H1 (cell line): ENCODE results near the gene SLC25A21.

Experiments
- CBX8 ChIP-seq: fragments of 300-800, 300-1000 bp; sonication (generic); IDR thresholded peaks from 2 replicates; pipeline ENCODE4 v1.7.1; 2016; ENCODE audit warnings: low read depth, low read length, borderline replicate concordance
- CEBPB ChIP-seq: IDR thresholded peaks from 2 replicates; pipeline ENCODE4 v1.6.1; 2012; ENCODE audit warnings: low read depth, low read length
- JUN ChIP-seq: IDR thresholded peaks from 2 replicates; pipeline ENCODE4 v1.6.1; 2011; ENCODE audit warnings: low read depth, mild to moderate bottlenecking, improper control_type of control experiment, low read length
- POLR2A ChIP-seq, 2 experiments: IDR thresholded peaks; 1 replicate in 1 of 2; 2 replicates in 1 of 2; pipeline ENCODE4 v1.6.1; 2011; ENCODE audit warnings: low read depth in 2 of 2, low read length in 2 of 2, mild to moderate bottlenecking in 2 of 2; ENCODE audit errors: control extremely low read depth in 1 of 2
- SIX5 ChIP-seq: IDR thresholded peaks from 2 replicates; pipeline ENCODE4 v1.6.1; 2011; ENCODE audit warnings: mild to moderate bottlenecking, low read depth, low read length
- TAF7 ChIP-seq: optimal IDR thresholded peaks from 2 replicates; pipeline ENCODE3; 2011; ENCODE audit warnings: low read depth, mild to moderate bottlenecking, inconsistent platforms, low read length, moderate library complexity, borderline replicate concordance
- ZNF274 ChIP-seq: IDR thresholded peaks from 2 replicates; pipeline ENCODE4 v1.7.0; 2012; ENCODE audit warnings: low read length, borderline replicate concordance; ENCODE audit errors: extremely low read depth
- TF ChIP-seq, protein P1 (sequence below), 3 experiments: IDR thresholded peaks; 1 replicate in 2 of 3; 2 replicates in 1 of 3; pipeline versions ENCODE4 v1.5.1 to v1.6.1; 2011; ENCODE audit warnings: low read length in 3 of 3, mild to moderate bottlenecking in 3 of 3, inconsistent platforms in 2 of 3, low read depth in 1 of 3, moderate library complexity in 1 of 3; ENCODE audit not compliant: insufficient read depth in 1 of 3; ENCODE audit errors: control extremely low read depth in 1 of 3
- TF ChIP-seq, protein P2 (sequence below): IDR thresholded peaks from 2 replicates; pipeline ENCODE4 v1.6.1; 2012; ENCODE audit warnings: inconsistent platforms

- no peak for TF ChIP-seq POLR2A (IDR thresholded peaks at IDR 0.05; ENCODE audit: control extremely low read depth in 1 of 2, low read depth in 2 of 2, low read length in 2 of 2)
- no peak for TF ChIP-seq ZNF274
- no peak for TF ChIP-seq CEBPB
- no peak for TF ChIP-seq SIX5
- TF ChIP-seq, protein P1, sequence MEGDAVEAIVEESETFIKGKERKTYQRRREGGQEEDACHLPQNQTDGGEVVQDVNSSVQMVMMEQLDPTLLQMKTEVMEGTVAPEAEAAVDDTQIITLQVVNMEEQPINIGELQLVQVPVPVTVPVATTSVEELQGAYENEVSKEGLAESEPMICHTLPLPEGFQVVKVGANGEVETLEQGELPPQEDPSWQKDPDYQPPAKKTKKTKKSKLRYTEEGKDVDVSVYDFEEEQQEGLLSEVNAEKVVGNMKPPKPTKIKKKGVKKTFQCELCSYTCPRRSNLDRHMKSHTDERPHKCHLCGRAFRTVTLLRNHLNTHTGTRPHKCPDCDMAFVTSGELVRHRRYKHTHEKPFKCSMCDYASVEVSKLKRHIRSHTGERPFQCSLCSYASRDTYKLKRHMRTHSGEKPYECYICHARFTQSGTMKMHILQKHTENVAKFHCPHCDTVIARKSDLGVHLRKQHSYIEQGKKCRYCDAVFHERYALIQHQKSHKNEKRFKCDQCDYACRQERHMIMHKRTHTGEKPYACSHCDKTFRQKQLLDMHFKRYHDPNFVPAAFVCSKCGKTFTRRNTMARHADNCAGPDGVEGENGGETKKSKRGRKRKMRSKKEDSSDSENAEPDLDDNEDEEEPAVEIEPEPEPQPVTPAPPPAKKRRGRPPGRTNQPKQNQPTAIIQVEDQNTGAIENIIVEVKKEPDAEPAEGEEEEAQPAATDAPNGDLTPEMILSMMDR (IDR thresholded peaks at IDR 0.05; ENCODE audit: control extremely low read depth in 1 of 3, insufficient read depth in 1 of 3, low read depth in 1 of 3, low read length in 3 of 3): no peak
- no peak for TF ChIP-seq CBX8
- TF ChIP-seq, protein P2, sequence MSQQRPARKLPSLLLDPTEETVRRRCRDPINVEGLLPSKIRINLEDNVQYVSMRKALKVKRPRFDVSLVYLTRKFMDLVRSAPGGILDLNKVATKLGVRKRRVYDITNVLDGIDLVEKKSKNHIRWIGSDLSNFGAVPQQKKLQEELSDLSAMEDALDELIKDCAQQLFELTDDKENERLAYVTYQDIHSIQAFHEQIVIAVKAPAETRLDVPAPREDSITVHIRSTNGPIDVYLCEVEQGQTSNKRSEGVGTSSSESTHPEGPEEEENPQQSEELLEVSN: no peak
- TF ChIP-seq TAF7: no peak
- TF ChIP-seq JUN: no peak
These were observed 420.5 kb downstream of the SLC25A21 start for GRCh38 chr14:36751920-36752319.
